PC-3 (cell line): ENCODE measurements around the gene SCYGR4.

ENCODE experiments used
- EZH2 ChIP-seq: fragments of 300-600 bp; sonication (generic); IDR thresholded peaks from one replicate; pipeline ENCODE4 v1.6.1; 2017; ENCODE audit warnings: antibody characterized with exemption, mild to moderate bottlenecking, low read length; ENCODE audit not compliant: unreplicated experiment
- EZH2phosphoT487 ChIP-seq: fragments of 300-600 bp; sonication (generic); IDR thresholded peaks from 2 replicates; pipeline ENCODE4 v1.6.1; 2018; ENCODE audit warnings: mild to moderate bottlenecking, antibody characterized with exemption, low read length, borderline replicate concordance
- TF ChIP-seq, protein P1 (sequence below): fragments of 300-600 bp; sonication (generic); conservative IDR thresholded peaks from 2 replicates; pipeline ENCODE4 v1.5.1; 2017; ENCODE audit warnings: antibody characterized with exemption, low read depth, mild to moderate bottlenecking, low read length

DNA sequence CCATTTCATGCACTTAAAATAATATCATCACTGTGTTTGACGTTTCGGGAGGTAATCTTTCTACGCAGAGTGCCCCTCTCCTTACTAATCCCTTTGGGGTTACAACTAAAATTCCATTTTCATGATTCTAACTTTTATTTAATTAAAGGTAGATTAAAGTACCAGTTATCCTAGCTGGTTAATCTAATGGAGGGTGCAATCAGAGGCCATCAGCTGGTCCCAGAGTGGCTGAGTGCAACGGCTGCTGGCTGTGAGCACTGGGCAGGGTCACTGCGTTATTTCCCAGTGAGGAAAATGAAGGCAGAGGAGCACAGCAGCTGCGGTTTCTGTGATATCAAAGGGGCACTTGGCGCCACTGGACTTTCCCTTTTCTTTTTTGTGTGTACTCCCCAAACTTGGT is 12.1 kb downstream of the SCYGR4 start:
- TF ChIP-seq, protein P1, sequence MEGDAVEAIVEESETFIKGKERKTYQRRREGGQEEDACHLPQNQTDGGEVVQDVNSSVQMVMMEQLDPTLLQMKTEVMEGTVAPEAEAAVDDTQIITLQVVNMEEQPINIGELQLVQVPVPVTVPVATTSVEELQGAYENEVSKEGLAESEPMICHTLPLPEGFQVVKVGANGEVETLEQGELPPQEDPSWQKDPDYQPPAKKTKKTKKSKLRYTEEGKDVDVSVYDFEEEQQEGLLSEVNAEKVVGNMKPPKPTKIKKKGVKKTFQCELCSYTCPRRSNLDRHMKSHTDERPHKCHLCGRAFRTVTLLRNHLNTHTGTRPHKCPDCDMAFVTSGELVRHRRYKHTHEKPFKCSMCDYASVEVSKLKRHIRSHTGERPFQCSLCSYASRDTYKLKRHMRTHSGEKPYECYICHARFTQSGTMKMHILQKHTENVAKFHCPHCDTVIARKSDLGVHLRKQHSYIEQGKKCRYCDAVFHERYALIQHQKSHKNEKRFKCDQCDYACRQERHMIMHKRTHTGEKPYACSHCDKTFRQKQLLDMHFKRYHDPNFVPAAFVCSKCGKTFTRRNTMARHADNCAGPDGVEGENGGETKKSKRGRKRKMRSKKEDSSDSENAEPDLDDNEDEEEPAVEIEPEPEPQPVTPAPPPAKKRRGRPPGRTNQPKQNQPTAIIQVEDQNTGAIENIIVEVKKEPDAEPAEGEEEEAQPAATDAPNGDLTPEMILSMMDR = no peak
- no peak for TF ChIP-seq EZH2
- no peak for TF ChIP-seq EZH2phosphoT487
